ENCODE results near the gene CACNA1B. TPM values are rescaled to one million over a fixed set of nuclear protein-coding genes. Genes with fewer than 3 reads are reported as not detected.

The CACNA1B gene
- total RNA-seq, 1 donor from 2014 or later, result under 0.01 TPM

DNA sequence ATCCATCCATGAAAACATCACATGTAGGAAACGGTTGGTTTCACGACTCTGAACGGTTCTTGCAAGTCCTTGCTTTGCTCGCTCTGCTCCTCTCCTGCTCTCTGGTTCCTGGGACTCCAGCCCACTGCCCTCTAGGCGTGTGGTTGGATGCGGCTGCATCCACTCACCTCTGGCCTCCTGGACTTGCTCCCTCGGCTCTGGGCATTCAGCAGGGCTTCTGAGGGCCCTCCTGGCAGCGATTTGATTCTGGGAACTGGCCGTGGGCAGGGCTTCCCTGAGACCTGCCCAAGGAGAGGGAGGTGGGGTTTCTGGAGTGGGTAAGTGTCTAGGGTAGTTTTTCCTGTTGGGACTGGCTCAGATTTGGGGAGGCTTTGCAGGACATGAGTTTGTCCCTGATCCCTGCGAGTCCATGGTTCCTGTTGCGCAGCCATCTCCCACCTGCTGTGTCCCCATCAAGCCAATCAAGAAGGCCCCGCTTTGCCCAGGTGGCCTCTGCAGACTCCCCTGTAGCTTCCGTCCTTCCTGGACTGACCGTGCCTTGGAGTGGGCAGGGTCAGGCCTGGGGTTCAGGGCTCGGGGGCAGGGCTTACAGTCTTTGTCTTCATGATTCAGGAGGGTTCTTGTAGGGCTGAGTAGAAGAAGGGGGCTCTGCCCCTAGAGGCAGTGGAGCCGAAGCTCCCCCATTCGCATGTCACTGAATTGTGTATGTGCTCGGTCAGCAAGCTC lies 192.3 kb downstream of the CACNA1B start:
- DNase-seq (ENCODE audit: low read depth), result no peak
- no peak overlapping the region for H3K4me3 ChIP-seq (ENCODE audit: low read depth, low read length)
- TF ChIP-seq CTCF (conservative IDR thresholded peaks at IDR 0.05; ENCODE audit: low read depth, low read length), result no peak

- TF ChIP-seq CTCF (conservative IDR thresholded peaks at IDR 0.05; ENCODE audit: low read depth, low read length), result no peak
- DNase-seq (ENCODE audit: low read depth), result no peak
- H3K4me3 ChIP-seq (ENCODE audit: low read depth, low read length), result no peak overlapping the region
These were observed 193.2 kb downstream of the CACNA1B start for GRCh38 chr9:138070815-138071214.

GRCh38 chr9:138071292-138071691 lies 193.7 kb downstream of the CACNA1B start:
- no peak for TF ChIP-seq CTCF (conservative IDR thresholded peaks at IDR 0.05; ENCODE audit: low read depth, low read length)
- no peak for DNase-seq (ENCODE audit: low read depth)
- no peak overlapping the region for H3K4me3 ChIP-seq (ENCODE audit: low read depth, low read length)

DNA sequence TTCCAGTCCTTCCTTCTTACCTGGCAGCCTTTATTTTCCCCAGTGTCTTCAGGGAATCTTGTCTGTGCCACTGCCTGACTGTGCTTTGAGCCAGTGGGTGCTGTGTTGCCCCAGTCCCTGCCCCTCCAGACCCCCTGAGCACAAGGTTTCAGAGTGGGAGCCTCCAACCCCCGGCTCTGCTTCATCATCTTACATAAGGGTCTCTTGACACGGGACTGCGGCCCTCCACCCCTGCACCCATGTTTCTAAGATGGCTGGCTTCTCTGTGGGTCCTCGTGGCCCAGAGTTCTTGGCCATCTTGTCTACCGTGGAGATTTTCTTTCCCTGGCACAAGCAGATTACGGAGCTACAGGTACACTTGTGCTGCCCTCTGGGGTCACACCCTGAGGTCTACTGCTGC lies 194.1 kb downstream of the CACNA1B start:
- no peak for TF ChIP-seq CTCF (conservative IDR thresholded peaks at IDR 0.05; ENCODE audit: low read depth, low read length)
- no peak for DNase-seq (ENCODE audit: low read depth)
- no peak overlapping the region for H3K4me3 ChIP-seq (ENCODE audit: low read depth, low read length)

DNA sequence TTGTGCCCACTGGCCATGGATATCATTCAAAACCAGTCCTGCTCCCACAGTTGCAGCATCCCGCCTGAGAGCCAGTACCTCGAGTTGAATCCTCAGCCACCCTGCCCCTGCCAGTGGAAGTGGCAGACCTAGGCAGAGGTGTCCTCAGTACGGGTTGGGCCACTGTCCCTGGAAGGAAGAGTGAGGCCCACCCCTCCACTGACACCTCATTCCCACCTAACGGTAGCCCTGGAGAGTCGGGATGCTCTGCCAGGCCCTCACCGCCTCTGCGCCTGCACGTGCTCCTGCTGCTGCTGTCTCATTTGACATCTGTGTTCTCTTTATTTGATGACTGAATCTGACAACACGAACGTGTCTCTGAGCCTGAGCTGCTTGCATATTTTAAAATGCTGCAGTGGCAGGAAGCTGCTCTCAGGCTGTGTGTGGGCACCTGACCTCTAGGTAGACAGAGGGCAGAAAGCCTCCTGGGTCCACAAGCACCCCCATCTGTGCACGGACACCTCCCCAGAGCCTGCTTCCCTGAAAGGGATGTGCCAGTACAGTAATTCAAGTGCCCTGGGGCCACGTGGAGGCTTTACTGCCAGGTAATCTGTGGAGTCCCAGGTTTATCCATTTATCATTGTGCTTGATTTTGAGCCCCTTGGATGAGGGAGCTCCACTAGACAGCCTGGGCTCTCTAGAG lies 194.7 kb downstream of the CACNA1B start:
- TF ChIP-seq CTCF (conservative IDR thresholded peaks at IDR 0.05; ENCODE audit: low read depth, low read length), result no peak
- no peak for DNase-seq (ENCODE audit: low read depth)
- no peak overlapping the region for H3K4me3 ChIP-seq (ENCODE audit: low read depth, low read length)

- H3K4me3 ChIP-seq (ENCODE audit: low read depth, low read length), result no peak overlapping the region
- no peak for TF ChIP-seq CTCF (conservative IDR thresholded peaks at IDR 0.05; ENCODE audit: low read depth, low read length)
- no peak for DNase-seq (ENCODE audit: low read depth)
These were observed 195.3 kb downstream of the CACNA1B start for GRCh38 chr9:138072897-138073296.

DNA sequence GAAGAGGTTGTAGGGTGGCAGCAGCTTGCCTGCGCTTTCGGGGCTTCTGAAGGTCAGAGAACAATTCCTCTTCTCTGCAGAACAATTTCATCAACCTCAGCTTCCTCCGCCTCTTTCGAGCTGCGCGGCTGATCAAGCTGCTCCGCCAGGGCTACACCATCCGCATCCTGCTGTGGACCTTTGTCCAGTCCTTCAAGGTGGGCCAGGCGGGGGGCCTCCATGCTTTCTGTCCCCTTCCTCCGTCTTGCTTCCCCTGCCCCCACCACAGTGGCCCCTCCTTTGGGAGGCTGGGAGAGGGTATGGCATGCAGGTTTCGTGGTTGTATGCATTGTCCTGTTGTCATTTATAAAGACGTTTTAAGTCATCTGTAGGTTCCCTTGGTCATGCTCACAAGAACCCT lies 195.8 kb downstream of the CACNA1B start:
- no peak for DNase-seq (ENCODE audit: low read depth)
- TF ChIP-seq CTCF (conservative IDR thresholded peaks at IDR 0.05; ENCODE audit: low read depth, low read length), result no peak
- no peak overlapping the region for H3K4me3 ChIP-seq (ENCODE audit: low read depth, low read length)
